NT2/D1 (cell line): ENCODE measurements around the gene MAML3.

Experiments
- DNase-seq: peaks from one replicate; pipeline ENCODE4 v3.0.0-alpha.2; 2011; ENCODE audit warnings: low read depth, low spot score
- H3K27me3 ChIP-seq: 2 replicates; pipeline ENCODE4 v1.6.0; 2011; ENCODE audit warnings: mild to moderate bottlenecking; ENCODE audit not compliant: insufficient read length, insufficient read depth
- H3K36me3 ChIP-seq: 2 replicates; pipeline ENCODE4 v1.6.1; 2011; ENCODE audit warnings: mild to moderate bottlenecking, low read length, mixed read lengths; ENCODE audit not compliant: insufficient read depth, insufficient read length
- H3K4me1 ChIP-seq: 2 replicates; pipeline ENCODE4 v1.5.1; 2011; ENCODE audit not compliant: insufficient read depth, insufficient read length
- H3K4me3 ChIP-seq: 2 replicates; pipeline ENCODE4 v1.5.1; 2011; ENCODE audit warnings: low read depth; ENCODE audit not compliant: insufficient read length
- H3K9ac ChIP-seq: 2 replicates; pipeline ENCODE4 v1.6.0; 2011; ENCODE audit warnings: low read depth; ENCODE audit not compliant: insufficient read length
- H3K9me3 ChIP-seq: 2 replicates; pipeline ENCODE4 v1.5.1; 2011; ENCODE audit warnings: mild to moderate bottlenecking, low read length; ENCODE audit not compliant: insufficient read depth
- SUZ12 ChIP-seq: IDR thresholded peaks from 2 replicates; pipeline ENCODE4 v1.6.1; 2011; ENCODE audit not compliant: insufficient read length, insufficient read depth; ENCODE audit errors: extremely low read depth
- YY1 ChIP-seq: IDR thresholded peaks from 2 replicates; pipeline ENCODE4 v1.6.1; 2011; ENCODE audit not compliant: insufficient read length, insufficient read depth
- ZNF274 ChIP-seq: IDR thresholded peaks from 2 replicates; pipeline ENCODE4 v1.6.1; 2011; ENCODE audit warnings: mild to moderate bottlenecking, low read depth, low read length

MAML3 gene

GRCh38 chr4:140135529-140136088 is 18.4 kb downstream of the MAML3 start:
- H3K9me3 ChIP-seq, result no peaks in the 10 kb centered on the region
- no peaks in the 10 kb centered on the region for H3K36me3 ChIP-seq
- H3K4me3 ChIP-seq, result no peak overlapping the region
- no peaks in the 10 kb centered on the region for H3K4me1 ChIP-seq
- TF ChIP-seq YY1, result no peak
- no peak for DNase-seq
- H3K9ac ChIP-seq, result no peak overlapping the region
- no peaks in the 10 kb centered on the region for H3K27me3 ChIP-seq

GRCh38 chr4:140134746-140135425 is 19.1 kb downstream of the MAML3 start:
- no peaks in the 10 kb centered on the region for H3K27me3 ChIP-seq
- no peaks in the 10 kb centered on the region for H3K36me3 ChIP-seq
- H3K4me1 ChIP-seq, result no peaks in the 10 kb centered on the region
- H3K9me3 ChIP-seq, result no peaks in the 10 kb centered on the region
- TF ChIP-seq YY1 (no peak), ZNF274 (no peak), SUZ12 (no peak)
- no peak overlapping the region for H3K4me3 ChIP-seq
- no peak overlapping the region for H3K9ac ChIP-seq
- no peak for DNase-seq

- H3K9me3 ChIP-seq, result no peaks in the 10 kb centered on the region
- H3K4me3 ChIP-seq, result no peak overlapping the region
- TF ChIP-seq YY1 (no peak), ZNF274 (no peak), SUZ12 (no peak)
- no peaks in the 10 kb centered on the region for H3K36me3 ChIP-seq
- no peak overlapping the region for H3K9ac ChIP-seq
- DNase-seq, result no peak
- no peaks in the 10 kb centered on the region for H3K4me1 ChIP-seq
- H3K27me3 ChIP-seq, result no peaks in the 10 kb centered on the region
Observed at GRCh38 chr4:140133576-140133975, 20.4 kb downstream of the MAML3 start.

- no peak for DNase-seq
- H3K9me3 ChIP-seq, result no peaks in the 10 kb centered on the region
- no peak overlapping the region for H3K4me3 ChIP-seq
- H3K27me3 ChIP-seq, result no peaks in the 10 kb centered on the region
- no peak for TF ChIP-seq ZNF274
- TF ChIP-seq YY1, result no peak
- no peak for TF ChIP-seq SUZ12
- H3K4me1 ChIP-seq, result no peaks in the 10 kb centered on the region
- H3K9ac ChIP-seq, result no peak overlapping the region
- H3K36me3 ChIP-seq, result no peaks in the 10 kb centered on the region
Observed at GRCh38 chr4:140131675-140132229, 22.2 kb downstream of the MAML3 start.

GRCh38 chr4:140130677-140131076 is 23.3 kb downstream of the MAML3 start:
- H3K9ac ChIP-seq, result no peak overlapping the region
- H3K36me3 ChIP-seq, result no peaks in the 10 kb centered on the region
- H3K4me3 ChIP-seq, result no peak overlapping the region
- no peaks in the 10 kb centered on the region for H3K27me3 ChIP-seq
- H3K4me1 ChIP-seq, result no peaks in the 10 kb centered on the region
- TF ChIP-seq YY1 (no peak), ZNF274 (no peak), SUZ12 (no peak)
- no peaks in the 10 kb centered on the region for H3K9me3 ChIP-seq
- DNase-seq, result no peak

- H3K27me3 ChIP-seq, result no peaks in the 10 kb centered on the region
- no peak for TF ChIP-seq SUZ12
- no peak for TF ChIP-seq YY1
- TF ChIP-seq ZNF274, result no peak
Observed at GRCh38 chr4:140127422-140127821, 26.6 kb downstream of the MAML3 start.

GRCh38 chr4:140126261-140126660 is 27.7 kb downstream of the MAML3 start:
- Histone ChIP-seq H3K4me3 (no peak overlapping the region), H3K36me3 (no peaks in the 10 kb centered on the region), H3K9ac (no peak overlapping the region), H3K9me3 (no peaks in the 10 kb centered on the region), H3K4me1 (no peaks in the 10 kb centered on the region), H3K27me3 (no peaks in the 10 kb centered on the region)
- no peak for TF ChIP-seq ZNF274
- TF ChIP-seq SUZ12, result no peak
- no peak for TF ChIP-seq YY1
- DNase-seq, result no peak

More at GRCh38 chr4:140127422-140127821, 26.6 kb downstream of the MAML3 start:
- DNase-seq, result no peak
- Histone ChIP-seq H3K36me3 (no peaks in the 10 kb centered on the region), H3K9ac (no peak overlapping the region), H3K9me3 (no peaks in the 10 kb centered on the region), H3K4me3 (no peak overlapping the region), H3K4me1 (no peaks in the 10 kb centered on the region)

- no peaks in the 10 kb centered on the region for H3K9me3 ChIP-seq
- TF ChIP-seq SUZ12, result no peak
- no peak for TF ChIP-seq YY1
- TF ChIP-seq ZNF274, result no peak
- no peaks in the 10 kb centered on the region for H3K27me3 ChIP-seq
- no peak for DNase-seq
- no peak overlapping the region for H3K9ac ChIP-seq
- no peak overlapping the region for H3K4me3 ChIP-seq
- no peaks in the 10 kb centered on the region for H3K36me3 ChIP-seq
- no peaks in the 10 kb centered on the region for H3K4me1 ChIP-seq
Observed at GRCh38 chr4:140125374-140125773, 28.6 kb downstream of the MAML3 start.
